Brain microvascular endothelial cell (primary cell): ENCODE measurements around the gene DHTKD1.

ENCODE experiments used
- DNase-seq: peaks from one replicate; pipeline ENCODE4 v3.0.0-alpha.2; 2020
- H3K27ac ChIP-seq: fragments of 250-450 bp; sonication (Bioruptor Pico); 2 replicates; pipeline ENCODE4 v1.5.1; 2020; ENCODE audit warnings: mild to moderate bottlenecking, moderate library complexity
- H3K27me3 ChIP-seq: fragments of 250-450 bp; sonication (Bioruptor Pico); replicated peaks from 2 replicates; pipeline ENCODE4 v1.5.1; 2020; ENCODE audit warnings: mild to moderate bottlenecking
- H3K36me3 ChIP-seq: fragments of 250-450 bp; sonication (Bioruptor Pico); replicated peaks from 2 replicates; pipeline ENCODE4 v1.5.1; 2020; ENCODE audit warnings: mild to moderate bottlenecking
- H3K4me3 ChIP-seq: 2 replicates; pipeline ENCODE4 v1.5.1; 2011; ENCODE audit warnings: low read depth, mild to moderate bottlenecking, control low read depth, low read length, moderate library complexity
- in situ Hi-C: cut with HindIII; loops from 2 replicates; pipeline ENCODE4 v1.10.0; 2017; ENCODE audit warnings: low sequenced_read_pairs, low pct_ligation_motif_present
- TF ChIP-seq, protein P1 (sequence below): IDR thresholded peaks from 2 replicates; pipeline ENCODE4 v1.5.1; 2011; ENCODE audit warnings: low read depth, mild to moderate bottlenecking, moderate library complexity, low read length, control low read depth, inconsistent platforms; ENCODE audit errors: missing control alignments

Gene DHTKD1

DNA sequence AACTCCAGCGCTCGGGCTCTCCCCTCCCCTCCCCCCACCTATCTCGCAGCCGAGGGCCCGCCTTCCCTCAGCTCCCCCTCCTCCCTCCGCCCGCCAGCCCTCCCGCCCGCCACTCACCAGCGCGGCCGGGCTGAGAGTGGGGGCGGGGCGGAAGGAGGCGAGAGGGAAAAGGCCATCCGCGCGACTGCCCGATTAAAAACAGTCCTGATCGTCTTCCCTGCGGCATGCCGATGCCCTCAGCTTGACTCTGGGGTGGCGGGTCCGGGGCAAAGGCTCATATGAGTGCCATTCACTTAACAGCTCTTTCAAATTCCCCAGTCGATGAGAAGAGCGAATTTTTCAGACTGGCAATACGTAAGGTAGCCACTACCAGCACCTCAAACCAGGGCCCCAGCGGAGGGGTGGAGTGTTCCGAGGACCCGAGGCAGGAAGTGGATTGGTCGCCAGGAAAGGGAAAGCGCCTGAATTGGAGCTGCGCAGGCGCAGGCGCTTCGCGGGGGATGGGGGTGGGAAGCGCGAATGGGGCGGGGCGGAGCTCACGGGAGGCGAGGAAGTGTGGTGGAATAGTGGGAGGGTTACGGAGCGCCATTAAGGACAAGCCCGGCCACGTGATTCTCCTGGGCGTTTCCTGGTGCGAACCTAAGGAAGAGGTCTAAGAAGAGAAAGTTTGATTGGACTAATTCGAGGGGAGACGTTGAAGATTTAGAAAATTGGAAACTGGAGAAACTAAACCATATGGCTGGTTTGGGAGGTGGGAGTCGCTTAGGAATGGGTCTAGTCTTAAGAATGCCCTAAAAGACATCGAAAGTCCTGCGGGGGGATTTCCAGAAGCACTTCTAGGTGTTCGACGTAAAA is 25.7 kb upstream of the DHTKD1 start, which contains the start of gene UPF2:
TSS of gene UPF2 (minus strand) at position 13 of the 855 bp plus-strand sequence. CDS start 7,386 bp downstream, outside the sequence.
- peak; percentile 98 for DNase-seq
- H3K27me3 ChIP-seq = no peaks in the 10 kb centered on the region
- TF ChIP-seq, protein P1, sequence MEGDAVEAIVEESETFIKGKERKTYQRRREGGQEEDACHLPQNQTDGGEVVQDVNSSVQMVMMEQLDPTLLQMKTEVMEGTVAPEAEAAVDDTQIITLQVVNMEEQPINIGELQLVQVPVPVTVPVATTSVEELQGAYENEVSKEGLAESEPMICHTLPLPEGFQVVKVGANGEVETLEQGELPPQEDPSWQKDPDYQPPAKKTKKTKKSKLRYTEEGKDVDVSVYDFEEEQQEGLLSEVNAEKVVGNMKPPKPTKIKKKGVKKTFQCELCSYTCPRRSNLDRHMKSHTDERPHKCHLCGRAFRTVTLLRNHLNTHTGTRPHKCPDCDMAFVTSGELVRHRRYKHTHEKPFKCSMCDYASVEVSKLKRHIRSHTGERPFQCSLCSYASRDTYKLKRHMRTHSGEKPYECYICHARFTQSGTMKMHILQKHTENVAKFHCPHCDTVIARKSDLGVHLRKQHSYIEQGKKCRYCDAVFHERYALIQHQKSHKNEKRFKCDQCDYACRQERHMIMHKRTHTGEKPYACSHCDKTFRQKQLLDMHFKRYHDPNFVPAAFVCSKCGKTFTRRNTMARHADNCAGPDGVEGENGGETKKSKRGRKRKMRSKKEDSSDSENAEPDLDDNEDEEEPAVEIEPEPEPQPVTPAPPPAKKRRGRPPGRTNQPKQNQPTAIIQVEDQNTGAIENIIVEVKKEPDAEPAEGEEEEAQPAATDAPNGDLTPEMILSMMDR = no peak
- H3K27ac ChIP-seq = peak within 1 kb of the TSS; percentile 100
- no peaks in the 10 kb centered on the region for H3K36me3 ChIP-seq
- H3K4me3 ChIP-seq = peak within 1 kb of the TSS; percentile 95
- in situ Hi-C loops = no loop called here

DNA sequence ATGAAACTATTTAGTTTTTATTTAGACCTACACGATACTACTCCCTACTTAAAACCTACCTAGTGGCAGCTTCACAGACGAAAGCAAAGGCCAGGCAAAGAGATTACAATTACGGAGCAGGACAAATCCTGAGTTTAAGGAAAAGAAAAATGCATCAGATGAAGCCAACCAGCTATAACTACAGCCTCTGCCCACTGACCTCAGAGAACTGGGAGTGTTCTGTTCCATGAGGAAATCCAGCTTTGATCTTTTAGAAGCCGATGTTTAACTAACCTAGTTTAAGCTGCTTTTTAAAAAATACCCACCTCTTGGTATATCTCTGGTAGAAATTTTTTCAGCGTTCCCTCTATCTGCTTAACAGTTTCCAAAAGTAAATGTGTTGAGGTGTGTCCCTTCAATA is 23.2 kb upstream of the DHTKD1 start:
- no peaks in the 10 kb centered on the region for H3K36me3 ChIP-seq
- no peak overlapping the region for H3K4me3 ChIP-seq
- TF ChIP-seq, protein P1 = no peak
- no peak overlapping the region for H3K27ac ChIP-seq
- in situ Hi-C loops = no loop called here
- DNase-seq = no peak
- H3K27me3 ChIP-seq = no peaks in the 10 kb centered on the region

DNA sequence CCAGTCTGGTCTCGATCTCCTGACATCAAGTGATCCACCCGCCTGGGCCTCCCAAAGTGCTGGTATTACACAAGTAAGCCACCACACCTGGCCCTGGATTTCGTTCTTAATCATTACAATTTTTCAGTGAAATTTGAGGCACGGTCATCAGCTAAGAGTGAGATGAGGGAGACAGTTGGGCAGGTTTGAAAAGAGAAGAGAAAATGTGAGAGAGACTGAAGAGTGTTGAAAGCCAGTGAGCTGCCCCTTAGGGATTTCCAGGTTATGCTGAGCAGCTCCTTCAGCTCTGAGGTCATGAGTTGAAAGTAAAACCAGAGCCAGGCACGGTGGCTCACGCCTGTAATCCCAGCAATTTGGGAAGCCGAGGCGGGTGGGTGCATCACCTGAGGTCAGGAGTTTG is 20.2 kb upstream of the DHTKD1 start:
- in situ Hi-C loops = no loop called here
- no peak for DNase-seq
- Histone ChIP-seq H3K27me3 (no peaks in the 10 kb centered on the region), H3K27ac (no peak overlapping the region), H3K4me3 (no peak overlapping the region), H3K36me3 (no peaks in the 10 kb centered on the region)
- TF ChIP-seq, protein P1 = no peak

DNA sequence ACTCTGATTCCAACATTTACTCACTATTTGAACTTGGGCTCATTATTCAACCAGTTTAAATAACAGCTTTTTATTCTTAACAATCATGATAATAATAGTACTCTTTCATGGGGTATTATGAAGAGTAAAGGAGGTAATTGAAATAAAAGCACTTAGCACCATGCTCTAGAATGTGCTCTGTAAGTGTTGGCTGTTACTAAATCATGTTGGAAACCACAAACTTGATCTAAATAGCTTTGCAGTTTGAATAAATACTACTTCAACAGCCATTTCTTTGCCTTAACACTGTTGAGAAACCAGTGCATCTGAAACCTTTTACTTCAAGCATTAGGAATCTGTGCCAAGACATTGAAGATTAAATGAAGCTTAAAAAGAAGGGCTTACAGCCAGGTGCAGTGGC is 18.2 kb upstream of the DHTKD1 start:
- H3K27ac ChIP-seq = no peak overlapping the region

DNA sequence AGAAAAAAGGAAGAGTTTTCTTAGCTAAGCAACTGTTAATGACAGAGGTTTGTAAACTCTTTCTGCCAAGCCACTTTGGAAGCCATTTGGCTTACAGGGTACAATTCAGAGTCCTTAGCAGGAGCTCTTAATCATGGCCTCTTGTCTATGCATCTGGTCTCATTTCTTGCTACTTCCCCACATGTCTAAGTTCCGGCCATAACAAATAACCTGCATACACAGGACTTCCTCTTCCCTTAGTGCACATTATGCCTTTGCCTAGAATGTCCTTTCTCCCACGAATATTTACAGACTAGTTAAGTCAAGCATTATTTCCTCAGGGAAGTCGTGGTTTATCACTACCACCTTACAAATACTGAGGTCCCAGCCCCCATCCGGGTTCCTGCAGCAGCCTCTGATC is 17.5 kb upstream of the DHTKD1 start:
- H3K27me3 ChIP-seq = no peaks in the 10 kb centered on the region
- no peak overlapping the region for H3K4me3 ChIP-seq
- in situ Hi-C loops = no loop called here
- H3K27ac ChIP-seq = no peak overlapping the region
- no peak for DNase-seq
- no peaks in the 10 kb centered on the region for H3K36me3 ChIP-seq
- TF ChIP-seq, protein P1 = no peak

More for the DNA sequence above, 18.2 kb upstream of the DHTKD1 start:
- TF ChIP-seq, protein P1 = no peak
- in situ Hi-C loops = no loop called here
- no peaks in the 10 kb centered on the region for H3K27me3 ChIP-seq
- no peak overlapping the region for H3K4me3 ChIP-seq
- no peaks in the 10 kb centered on the region for H3K36me3 ChIP-seq
- DNase-seq = no peak
